Fibroblast of skin of abdomen (primary cell): ENCODE data around the gene SEPTIN3.

Experiments used
- DNase-seq: peaks from one replicate; pipeline ENCODE4 v3.0.0-alpha.2; 2013

SEPTIN3 gene

DNA sequence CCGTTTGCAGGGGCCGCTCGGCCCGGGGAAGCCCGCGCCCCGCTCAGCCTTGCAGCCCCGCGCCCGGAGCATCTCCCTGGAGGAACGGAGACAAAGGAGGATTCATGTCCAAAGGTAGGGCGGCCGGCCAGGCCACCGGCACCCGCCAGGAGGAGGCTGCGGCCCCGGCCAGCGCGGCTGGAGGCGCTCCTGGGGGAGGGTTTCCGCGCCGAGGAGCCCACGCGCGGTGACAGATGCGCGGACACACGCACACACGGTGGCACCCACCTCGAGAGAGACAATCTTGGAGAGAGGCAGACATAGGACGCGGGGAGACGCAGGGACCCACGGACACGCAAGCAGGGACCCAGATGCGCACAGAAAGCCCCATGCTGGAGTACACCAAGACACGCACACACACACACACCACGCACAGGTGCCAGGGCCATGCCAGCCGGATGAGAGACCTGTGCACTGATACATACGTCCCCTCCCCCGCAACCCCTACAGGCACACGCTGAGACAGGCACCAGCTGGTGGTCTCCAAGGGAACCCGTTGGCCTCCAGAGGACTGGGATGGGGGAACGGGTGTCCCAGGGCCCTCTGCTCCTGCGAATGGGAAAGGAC lies 7.8 kb downstream of the SEPTIN3 start:
- DNase-seq: no peak

DNA sequence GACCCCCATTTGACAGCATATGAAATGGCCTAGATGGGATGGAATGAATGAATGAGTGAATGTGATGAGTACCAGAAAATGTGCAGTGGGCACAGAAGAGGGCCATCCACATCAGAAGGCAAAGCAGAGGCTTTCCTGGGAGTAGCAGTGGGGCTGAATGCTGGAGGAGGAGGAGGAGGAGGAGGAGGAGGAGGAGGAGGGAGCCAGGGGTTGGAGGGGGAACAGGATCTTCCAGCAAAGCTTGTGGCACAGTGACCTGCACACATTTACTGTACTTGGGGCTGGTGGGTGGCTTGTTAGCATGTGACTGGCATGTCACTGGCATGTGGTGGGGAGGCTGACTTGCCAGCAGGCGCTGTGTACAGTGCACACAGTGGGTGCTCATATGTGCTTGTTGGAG lies 9.5 kb downstream of the SEPTIN3 start:
- DNase-seq: no peak

DNA sequence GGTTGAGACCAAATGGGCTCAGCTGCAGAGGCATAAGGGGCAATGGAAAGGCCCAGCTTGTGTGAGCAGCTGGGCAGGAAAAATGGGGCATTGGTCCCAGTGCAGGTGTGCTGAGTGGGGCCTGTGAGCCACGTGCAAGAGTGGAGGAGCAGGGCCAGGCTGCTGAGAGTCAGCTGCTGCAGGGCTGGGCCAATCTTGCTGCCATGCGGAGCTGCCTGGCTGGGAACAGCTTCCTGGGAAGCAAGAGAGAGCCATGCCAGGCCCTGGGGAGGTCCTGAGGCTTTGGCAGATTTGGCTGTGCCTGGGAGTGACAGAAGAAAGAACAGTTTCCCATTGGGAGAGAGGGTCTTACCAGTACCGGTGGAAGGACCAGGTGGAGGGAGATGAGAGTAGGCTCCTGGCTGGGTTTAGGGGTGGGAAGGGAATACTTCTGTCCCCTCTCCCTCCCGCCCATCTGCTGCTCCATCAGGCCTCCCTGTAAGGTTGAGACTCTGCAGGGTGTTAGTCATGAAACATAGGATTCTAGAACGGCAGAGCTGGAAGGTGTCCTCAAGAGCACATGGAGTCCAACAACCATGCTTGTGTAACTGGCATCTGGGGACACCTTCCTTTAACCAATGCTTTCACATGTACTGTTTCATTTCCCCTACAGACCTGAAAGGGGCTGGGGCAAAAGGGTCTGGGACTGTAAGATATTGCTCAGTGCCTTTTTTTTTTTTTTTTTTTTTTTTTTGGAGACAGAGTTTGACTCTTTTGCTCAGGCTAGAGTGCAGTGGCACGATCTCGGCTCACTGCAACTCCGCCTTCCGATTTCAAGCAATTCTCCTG lies 10.4 kb downstream of the SEPTIN3 start:
- no peak for DNase-seq

DNA sequence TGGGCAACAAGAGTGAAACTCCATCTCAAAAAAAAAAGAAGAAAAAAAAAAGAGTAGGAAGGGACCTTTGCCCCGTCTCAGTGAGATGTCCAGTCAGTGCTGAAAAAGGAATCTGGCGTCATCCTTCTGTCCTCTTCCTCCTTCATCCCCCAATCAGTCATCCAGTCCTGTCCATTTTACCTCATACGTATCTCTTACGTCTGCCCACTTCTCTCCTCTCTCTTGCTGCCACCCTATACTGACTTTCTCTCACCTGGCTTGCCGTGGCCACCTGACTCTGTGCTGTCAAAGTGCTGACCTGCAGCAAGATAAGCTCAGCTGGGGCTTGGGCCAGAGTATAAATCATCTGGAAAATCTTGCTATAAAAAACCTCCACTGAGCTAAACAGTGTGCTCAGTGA lies 13.6 kb downstream of the SEPTIN3 start:
- no peak for DNase-seq

DNA sequence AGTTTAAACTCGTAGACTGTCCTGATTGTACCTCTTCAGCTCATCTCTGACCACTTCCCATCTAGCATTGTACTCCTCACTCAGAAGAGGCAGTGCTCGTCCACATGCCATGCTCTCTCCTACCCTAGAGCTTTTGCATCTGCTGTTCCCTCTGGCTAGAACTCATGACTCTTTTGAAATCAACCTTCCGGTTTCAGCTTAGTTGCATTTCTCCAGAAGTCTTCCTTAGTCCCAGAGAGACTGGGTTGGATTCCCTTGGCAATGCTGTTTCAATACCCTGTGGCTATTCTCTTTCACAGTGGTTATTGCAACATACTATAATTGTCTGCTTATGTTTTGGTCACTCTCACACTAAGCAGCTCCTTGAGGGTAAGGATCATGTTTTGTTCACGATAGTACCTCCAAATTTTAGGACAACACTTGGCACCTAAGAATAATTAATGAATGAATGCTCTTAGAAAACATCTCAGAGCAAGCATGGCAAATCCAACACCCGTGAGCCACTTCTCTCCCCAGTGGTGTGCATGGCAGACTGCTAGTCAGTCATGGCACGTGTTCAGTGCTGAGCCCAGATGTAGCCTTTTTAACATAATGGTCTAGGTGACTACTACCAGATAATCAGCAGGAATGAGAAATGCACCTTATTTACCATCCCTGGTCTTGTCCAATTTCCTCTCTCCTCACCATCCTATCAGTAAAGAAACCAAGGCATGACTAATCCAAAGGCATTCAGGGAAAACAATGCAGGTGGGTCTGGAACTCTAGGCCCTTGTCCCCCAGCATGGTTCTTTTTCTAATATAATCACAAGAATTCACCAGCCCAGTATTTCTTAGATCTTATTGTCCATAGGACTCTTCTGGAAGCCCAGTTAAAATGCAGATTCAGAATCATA lies 14.5 kb downstream of the SEPTIN3 start:
- DNase-seq: no peak

DNA sequence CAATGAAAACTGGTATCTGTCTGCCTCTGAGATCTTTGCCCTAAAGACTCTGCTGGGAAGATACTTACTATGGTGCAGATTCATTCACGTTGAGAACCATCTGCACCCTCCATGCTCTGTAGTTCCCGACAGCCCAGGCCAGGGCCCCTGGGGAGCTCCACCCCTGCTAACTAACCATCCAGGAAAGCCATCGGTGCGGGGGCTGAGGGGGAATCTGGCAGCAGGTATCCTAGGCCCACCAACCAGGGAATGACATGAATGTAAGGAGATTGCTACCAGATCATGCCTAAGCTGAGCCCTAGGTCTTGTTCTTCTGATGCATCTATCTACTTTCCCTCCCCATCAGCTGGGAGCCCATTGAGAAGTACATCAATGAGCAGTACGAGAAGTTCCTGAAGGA lies 18.0 kb downstream of the SEPTIN3 start:
- no peak for DNase-seq

DNA sequence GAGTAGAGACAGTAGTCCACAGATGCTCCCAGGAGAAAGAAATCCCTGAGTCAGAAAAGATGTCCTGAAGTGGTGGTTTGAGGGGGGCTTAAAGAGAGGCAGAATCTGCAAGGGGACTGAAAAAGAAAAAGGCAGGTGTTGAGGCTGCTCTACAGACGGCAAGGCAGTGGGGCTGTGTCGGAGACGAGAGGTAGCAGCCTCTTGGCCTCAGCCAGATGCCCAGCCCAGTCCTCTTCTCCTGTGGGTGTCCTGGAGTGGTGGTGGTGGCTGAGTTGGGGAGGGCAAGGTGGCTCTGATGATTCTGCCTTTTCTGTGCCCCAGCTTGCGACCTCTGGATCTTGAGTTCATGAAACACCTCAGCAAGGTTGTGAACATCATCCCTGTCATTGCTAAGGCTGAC lies 20.0 kb downstream of the SEPTIN3 start:
- DNase-seq: no peak

DNA sequence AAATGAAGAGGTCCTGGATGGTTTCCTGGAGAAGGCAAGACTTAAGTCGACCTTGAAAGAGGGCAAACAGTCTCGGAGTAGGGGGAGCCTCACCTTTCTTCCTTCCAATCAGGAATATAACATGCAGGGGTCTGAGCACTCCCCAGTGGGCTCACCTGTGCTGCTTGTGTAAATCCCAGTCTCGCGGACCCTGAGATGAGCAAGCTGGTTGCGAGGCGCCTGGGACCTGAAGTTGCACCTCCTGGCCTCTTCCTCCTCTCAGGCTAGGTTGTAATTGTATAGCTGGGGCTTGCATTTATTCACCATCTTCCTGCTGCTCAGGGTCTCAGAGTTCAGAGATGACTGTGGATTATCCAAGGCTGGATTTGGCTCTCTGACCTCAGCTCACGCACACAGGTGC lies 21.9 kb downstream of the SEPTIN3 start:
- no peak for DNase-seq

DNA sequence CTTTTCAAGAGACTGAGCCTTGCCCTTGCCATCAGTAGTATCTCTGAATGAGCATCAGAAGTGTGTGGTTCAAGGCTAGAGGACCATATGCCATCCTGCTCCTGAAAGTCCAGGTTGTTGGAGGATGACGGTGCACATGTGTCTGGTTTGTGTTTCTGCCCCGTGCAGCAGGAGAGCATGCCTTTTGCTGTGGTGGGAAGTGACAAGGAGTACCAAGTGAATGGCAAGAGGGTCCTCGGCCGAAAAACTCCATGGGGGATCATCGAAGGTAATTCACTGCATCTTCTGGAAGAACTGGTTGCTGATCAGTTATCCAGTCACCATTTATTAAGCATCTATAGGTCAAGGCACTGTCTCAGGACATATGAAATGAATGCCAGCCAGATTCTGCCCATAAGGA lies 23.3 kb downstream of the SEPTIN3 start:
- DNase-seq: no peak

DNA sequence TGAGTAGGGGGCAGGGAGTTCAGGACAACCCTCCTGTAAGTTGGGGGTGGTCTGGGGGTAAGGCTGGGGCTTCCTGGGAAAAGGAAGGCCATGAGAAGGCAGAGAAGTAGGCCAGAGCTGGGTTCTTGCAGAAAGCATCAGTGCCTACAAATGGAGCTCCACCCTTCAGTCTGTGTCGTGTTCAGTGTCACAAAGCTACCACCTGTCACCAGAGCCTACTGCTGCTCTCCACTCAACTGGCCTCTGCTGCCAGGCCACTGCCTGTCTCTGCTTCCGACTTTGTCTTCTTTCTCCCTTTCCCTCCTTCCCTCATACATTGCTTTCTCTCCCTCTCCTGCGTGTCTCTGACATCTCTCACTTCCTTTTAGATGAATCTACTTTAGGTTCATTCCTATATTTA lies 26.0 kb downstream of the SEPTIN3 start:
- DNase-seq: no peak

DNA sequence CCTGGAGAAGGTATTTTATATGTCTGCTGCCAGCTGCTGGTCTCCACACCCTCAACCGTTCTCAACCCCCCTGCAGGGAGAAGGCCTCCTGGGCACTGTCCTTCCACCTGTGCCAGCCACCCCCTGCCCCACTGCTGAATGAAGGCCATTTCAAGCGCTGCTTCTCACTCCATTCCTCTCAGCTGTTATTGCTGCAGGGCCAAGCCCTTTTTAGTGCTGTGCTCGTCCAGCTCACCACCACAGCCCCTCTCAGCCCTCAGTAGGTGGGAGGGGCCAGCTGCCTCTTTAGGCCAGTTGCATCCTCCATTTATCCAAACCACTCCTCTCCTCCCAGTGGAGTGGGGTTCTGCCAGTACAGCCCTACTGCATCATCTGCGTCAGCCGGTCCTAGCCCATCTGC lies 27.6 kb downstream of the SEPTIN3 start:
- no peak for DNase-seq

DNA sequence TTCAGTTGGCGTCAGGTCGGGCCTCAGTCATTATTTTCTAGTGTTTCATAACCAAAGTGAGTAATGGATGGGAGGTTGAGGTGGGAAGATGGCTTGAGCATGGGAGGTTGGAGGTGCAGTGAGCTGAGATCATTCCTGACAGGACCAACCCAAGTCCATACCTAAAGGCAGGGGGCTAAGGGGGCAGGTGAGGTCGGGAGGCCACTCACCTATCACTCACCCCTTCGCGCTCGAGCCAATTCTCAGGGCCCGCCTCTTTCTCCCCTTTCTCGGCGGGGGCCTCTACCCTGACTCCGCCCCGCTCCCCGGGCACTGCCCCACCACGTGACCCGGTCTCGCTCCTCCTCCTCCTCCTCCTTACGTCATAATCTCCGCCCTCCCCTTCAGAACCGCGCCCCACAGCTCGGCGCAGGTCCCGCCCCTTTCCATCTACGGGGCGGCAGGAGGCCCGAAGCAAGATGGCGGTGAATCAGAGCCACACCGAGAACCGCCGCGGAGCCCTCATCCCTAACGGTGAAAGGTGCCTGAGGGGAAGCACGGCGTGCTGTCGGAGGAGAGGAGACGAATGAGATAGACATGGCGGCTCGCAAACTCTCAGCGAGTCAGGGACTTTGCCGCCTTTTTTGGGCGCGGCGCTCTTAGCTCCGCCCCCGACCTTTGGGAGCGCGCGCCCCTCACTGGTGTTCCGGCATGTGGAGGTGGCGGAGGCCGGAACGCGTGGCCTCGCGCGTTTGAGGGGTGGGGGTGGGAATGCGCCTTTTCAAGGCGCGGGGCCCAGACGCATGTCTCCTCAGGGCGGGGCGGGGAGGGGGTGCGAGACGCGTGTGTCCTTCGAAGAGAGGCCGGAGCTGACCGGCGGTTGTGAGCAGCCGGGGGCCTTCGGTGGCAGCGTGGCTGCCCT lies 29.4 kb downstream of the SEPTIN3 start, which contains the start of gene WBP2NL:
Gene WBP2NL, plus strand, starts transcription at position 428 of the 901 bp plus-strand sequence. Its CDS starts 31 bp downstream, at position 459.
- DNase-seq: peak; percentile 84

DNA sequence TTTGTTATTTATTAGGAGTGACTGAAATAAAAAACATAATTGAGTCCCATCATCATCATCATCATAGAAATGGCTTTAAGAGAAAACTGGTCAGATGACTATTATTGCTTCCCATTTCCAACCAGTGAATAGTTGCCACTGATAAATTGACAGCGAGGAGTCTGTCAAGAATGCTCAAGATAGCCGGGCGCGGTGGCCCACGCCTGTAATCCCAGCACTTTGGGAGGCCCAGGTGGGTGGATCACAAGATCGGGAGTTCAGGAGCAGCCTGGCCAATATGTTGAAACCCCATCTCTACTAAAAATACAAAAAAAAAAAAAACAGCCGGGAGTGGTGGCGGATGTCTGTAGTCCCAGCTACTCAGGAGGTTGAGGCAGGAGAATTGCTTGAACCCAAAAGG lies 31.2 kb downstream of the SEPTIN3 start:
- DNase-seq: no peak

DNA sequence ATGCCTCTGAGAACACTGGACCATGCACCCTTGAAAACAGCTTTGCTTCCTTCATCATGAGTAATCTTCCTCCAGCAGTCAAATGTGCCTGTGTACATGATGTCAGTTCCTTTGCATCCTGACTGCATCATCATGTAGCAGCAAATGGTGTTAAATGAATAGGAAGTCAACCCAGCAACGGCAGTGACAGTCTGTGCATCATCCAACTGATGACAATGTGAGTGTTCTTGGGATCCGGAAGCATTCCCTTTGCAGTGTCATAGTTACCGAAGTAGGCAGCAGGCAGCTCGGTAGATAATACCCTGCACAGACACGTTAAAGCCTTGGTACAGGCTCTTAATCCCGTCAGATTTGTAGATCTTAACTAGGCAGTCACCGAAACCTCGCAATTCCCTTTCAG lies 31.9 kb downstream of the SEPTIN3 start:
- DNase-seq: no peak

DNA sequence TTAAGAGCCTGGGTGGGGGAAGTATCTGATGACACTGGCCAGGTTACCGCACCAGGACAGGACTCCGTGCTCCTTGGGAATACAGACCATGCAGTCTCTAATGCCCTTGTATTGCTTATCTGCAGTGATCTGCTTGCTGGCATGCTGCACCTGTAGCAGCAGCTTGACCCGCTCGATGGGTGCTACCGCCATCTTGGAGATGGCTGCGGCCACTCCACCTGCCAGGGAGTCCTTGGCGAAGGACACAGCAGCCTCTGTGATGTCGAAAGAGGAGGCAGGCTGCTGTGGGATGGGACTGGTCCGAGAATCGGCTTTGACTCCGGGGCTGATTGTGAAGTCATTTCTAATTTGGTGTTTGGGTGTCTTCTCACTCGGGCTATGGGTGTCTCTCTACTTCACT lies 32.5 kb downstream of the SEPTIN3 start:
- DNase-seq: no peak

DNA sequence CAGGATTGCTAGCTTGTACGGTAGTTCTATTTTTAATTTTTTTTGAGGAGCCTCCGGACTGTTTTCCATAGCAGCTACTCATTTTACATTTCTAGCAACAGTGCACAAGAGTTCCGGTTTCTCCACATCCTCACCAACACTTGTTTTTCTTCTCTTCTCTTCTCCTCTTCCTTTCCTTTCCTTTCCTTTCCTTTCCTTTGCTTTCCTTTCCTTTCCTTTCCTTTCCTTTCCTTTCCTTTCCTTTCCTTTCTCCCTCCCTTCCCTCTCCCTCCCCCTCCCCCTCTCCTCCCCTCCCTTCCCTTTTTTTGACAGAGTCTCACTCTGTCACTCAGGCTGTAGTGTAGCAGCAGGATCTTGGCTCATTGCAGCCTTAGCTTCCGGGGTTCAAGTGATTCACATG lies 38.7 kb downstream of the SEPTIN3 start:
- no peak for DNase-seq

DNA sequence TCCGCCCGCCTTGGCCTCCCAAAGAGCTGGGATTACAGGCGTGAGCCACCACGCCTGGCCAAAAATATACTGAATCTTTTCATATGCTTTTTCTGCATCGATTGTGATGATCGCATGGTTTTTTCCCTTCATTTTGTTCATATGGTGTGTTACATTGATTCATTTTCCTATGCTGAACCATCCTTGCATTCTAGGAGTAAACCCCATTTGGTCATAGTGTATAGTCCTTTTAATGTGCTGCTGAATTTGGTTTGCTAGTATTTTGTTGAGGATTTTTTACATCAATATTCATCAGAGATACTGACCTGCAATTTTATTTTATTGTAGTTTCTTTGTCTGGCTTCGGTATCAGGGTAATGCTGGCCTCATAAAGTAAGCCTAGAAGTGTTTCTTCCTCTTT lies 41.5 kb downstream of the SEPTIN3 start:
- no peak for DNase-seq

DNA sequence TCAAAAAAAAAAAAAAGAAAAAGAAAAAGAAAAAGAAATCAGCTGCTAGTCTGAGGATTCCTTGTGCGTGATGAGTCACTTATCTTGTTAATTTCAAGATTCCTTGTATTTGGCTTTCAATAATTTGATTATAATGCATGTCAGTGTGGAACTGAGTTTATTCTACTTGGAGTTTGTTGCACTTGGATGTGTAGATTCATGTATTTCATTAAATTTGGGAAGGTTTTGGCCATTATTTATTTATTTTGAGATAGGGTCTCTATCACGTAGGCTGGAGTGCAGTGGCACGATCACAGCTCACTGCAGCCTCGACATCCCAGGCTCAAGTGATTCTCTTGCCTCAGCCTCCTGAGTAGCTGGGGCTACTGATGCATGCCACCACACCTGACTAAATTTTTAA lies 44.1 kb downstream of the SEPTIN3 start:
- DNase-seq: no peak

DNA sequence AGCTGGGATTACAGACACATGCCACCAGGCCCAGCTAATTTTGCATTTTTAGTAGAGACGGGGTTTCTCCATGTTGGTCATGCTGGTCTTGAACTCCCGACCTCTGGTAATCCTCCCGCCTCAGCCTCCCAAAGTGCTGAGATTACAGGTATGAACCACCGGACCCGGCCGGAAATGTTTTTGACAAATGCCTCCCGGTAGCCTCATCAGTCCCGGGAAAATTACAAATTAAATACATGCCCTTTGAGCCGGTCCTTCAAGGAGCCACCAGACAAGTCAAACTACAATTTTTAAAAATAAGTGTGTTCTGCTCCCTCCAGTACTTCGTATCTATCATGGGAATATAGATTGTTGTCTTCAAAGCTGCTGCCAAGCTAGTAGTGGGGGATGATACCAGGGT lies 46.9 kb downstream of the SEPTIN3 start:
- DNase-seq: no peak

DNA sequence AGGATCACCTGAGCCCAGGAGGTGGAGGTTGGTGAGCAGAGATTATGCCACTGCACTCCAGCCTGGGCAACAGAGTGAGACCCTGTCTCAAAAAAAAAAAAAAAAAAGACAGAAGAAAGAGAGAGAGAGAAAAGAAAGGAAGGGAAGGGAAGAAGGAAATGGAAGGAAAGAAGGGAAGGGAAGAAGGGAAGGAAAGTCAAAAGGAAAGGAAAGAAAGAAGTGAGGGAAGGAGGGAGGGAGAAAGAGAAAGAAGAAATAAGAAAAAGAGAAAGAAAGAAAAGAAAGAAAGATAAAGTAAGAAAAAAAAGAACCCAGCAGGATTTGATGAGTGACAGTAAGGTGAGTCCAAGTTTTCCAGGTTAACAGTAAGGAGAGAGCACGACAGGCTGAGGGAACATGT lies 49.0 kb downstream of the SEPTIN3 start:
- DNase-seq: no peak
